ENCODE data around the gene NPLOC4. TPM values are rescaled to one million over a fixed set of nuclear protein-coding genes. Genes with fewer than 3 reads are reported as not detected.
A peak's percentile ranks its signal among the peaks of the same experiment; 100 is the strongest.

The NPLOC4 gene
- total and polyA plus RNA-seq, 2 of the 13 experiments (the other 11 are each of a cell fraction or from before 2014, with no cell fraction given): 57.0 to 97.0 TPM

- TF ChIP-seq HNF1A (IDR thresholded peaks at IDR 0.05; ENCODE audit: low read depth) (no peak), HNF1A (CRISPR knock-in tag; IDR thresholded peaks at IDR 0.05; ENCODE audit: borderline replicate concordance) (0 out of 2 replicates have a peak, but pooled peaks have one; percentile 26), RBFOX2 (IDR thresholded peaks at IDR 0.05; ENCODE audit: low read depth, low read length) (peak; percentile 98), ZNF609 (CRISPR knock-in tag; IDR thresholded peaks at IDR 0.05; ENCODE audit: borderline replicate concordance) (peak; percentile 66; the same call in 1 of the 2 replicates), PAX8 (CRISPR knock-in tag; IDR thresholded peaks at IDR 0.05; ENCODE audit: borderline replicate concordance) (no peak; the same call in 1 of the 2 replicates), SRSF1 (optimal IDR thresholded peaks at IDR 0.05; ENCODE audit: low read depth, low read length) (peak; percentile 30), DMTF1 (CRISPR knock-in tag; IDR thresholded peaks at IDR 0.05) (0 out of 2 replicates have a peak, but pooled peaks have one; percentile 53), MLXIP (CRISPR knock-in tag; IDR thresholded peaks at IDR 0.05; ENCODE audit: borderline replicate concordance) (peak; percentile 60; the same call in 1 of the 2 replicates), ZNF180 (CRISPR knock-in tag; IDR thresholded peaks at IDR 0.05; ENCODE audit: borderline replicate concordance, low read depth) (0 out of 2 replicates have a peak, but pooled peaks have one; percentile 26)
Measured at GRCh38 chr17:81512562-81513371, 124.1 kb downstream of the NPLOC4 start, which contains the start of gene ACTG1 (continued).

All from HepG2 (cell line).